ENCODE results near the gene RFESD.

RFESD gene

GRCh38 chr5:95667678-95668077 lies 21.1 kb downstream of the RFESD start:
- DNase-seq: no peak

- DNase-seq: no peak
These were observed 21.6 kb downstream of the RFESD start for GRCh38 chr5:95668216-95668615.

- no peak for DNase-seq
These were observed 22.2 kb downstream of the RFESD start for GRCh38 chr5:95668728-95669127.

GRCh38 chr5:95669540-95669939 lies 23.0 kb downstream of the RFESD start:
- DNase-seq: peak; percentile 32

- DNase-seq: peak; percentile 25
These were observed 23.4 kb downstream of the RFESD start for GRCh38 chr5:95669985-95670384.

GRCh38 chr5:95670568-95670967 lies 24.0 kb downstream of the RFESD start:
- DNase-seq: no peak

- no peak for DNase-seq
These were observed 25.2 kb downstream of the RFESD start for GRCh38 chr5:95671826-95672225.

GRCh38 chr5:95672641-95673040 lies 26.1 kb downstream of the RFESD start:
- DNase-seq: no peak

- DNase-seq: peak; percentile 17
These were observed 26.5 kb downstream of the RFESD start for GRCh38 chr5:95673081-95673480.

GRCh38 chr5:95682891-95683290 lies 36.3 kb downstream of the RFESD start, which contains the start of gene SPATA9:
Gene SPATA9 (minus strand): TSS chr5:95682991. CDS start chr5:95682854, 137 bp downstream.
- no peak for DNase-seq

GRCh38 chr5:95684361-95684760 lies 37.8 kb downstream of the RFESD start:
- no peak for DNase-seq

- DNase-seq: no peak
These were observed 40.1 kb downstream of the RFESD start for GRCh38 chr5:95686651-95687050.

- DNase-seq: no peak
These were observed 43.1 kb downstream of the RFESD start for GRCh38 chr5:95689680-95690079.

GRCh38 chr5:95690333-95690732 lies 43.8 kb downstream of the RFESD start:
- no peak for DNase-seq

- peak; percentile 77 for DNase-seq
These were observed 51.5 kb downstream of the RFESD start for GRCh38 chr5:95697781-95698681.

- DNase-seq: no peak
These were observed 52.8 kb downstream of the RFESD start for GRCh38 chr5:95699337-95699736.

GRCh38 chr5:95701074-95701473 lies 54.5 kb downstream of the RFESD start:
- peak; percentile 41 for DNase-seq

- no peak for DNase-seq
These were observed 57.6 kb downstream of the RFESD start for GRCh38 chr5:95704150-95704549.

- peak; percentile 33 for DNase-seq
These were observed 59.6 kb downstream of the RFESD start for GRCh38 chr5:95706196-95706595.

- DNase-seq: no peak
These were observed 60.5 kb downstream of the RFESD start for GRCh38 chr5:95707055-95707454.
